Amniotic epithelial cell (primary cell): ENCODE results near the gene CLDN1.
A peak's percentile ranks its signal among the peaks of the same experiment; 100 is the strongest.

Source experiments
- DNase-seq: peaks from one replicate; pipeline ENCODE4 v3.0.0-alpha.2; 2010; ENCODE audit warnings: low read depth

Gene CLDN1, protein sequence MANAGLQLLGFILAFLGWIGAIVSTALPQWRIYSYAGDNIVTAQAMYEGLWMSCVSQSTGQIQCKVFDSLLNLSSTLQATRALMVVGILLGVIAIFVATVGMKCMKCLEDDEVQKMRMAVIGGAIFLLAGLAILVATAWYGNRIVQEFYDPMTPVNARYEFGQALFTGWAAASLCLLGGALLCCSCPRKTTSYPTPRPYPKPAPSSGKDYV

DNA sequence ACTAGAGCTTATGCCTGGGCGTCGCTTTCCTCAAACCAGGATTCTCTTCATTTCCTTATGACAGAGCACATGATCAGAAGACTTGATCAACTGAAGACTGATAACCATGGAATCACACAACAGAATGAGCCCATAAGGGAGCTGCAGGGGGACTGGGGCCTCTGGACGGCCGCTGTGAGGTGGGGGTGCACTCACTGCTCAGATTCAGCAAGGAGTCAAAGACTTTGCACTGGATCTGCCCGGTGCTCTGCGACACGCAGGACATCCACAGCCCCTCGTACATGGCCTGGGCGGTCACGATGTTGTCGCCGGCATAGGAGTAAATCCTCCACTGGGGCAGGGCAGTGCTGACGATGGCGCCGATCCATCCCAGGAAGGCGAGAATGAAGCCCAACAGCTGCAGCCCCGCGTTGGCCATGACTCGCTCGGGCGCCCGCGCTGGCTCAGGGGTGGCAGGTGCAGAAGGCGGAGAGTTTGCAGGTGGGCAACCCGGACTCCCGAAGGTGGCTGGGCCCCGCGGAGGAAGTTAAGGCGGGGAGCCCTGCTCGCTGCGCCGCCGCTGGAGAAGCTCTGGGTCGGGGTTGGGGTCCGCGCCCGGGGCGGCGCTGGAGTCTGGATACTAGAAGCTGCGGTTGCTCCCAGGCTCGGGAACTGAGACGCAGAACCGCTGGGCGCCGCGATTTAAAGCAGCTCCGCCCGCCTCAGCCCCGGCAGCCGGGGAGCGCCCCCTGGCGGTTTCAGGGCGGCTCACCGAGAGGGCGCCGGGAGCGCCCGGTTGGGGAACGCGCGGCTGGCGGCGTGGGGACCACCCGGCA lies at the start of gene CLDN1:
Gene CLDN1, minus strand, starts transcription at position 658 of the 815 bp plus-strand sequence. Its CDS starts 240 bp downstream, at position 418.
- DNase-seq, result peak; percentile 49

DNA sequence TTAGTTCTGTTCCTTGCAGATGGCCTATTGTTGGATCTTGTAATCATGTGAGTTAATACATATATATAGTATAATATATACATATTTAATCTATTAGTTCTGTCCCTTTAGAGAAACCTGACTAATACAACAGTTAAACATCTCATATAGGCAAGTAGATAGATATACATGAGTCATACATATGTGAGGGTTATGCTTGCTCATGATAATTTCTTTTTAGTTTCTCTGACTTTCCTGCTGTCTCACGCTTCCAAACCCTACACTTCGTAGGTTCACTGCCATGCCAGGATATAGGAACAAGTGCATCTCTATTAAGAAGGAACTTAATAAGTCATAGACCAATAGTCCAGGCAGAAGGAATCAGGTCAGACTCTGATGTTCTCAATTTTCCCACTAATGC lies 48.9 kb upstream of the CLDN1 start:
- no peak for DNase-seq

DNA sequence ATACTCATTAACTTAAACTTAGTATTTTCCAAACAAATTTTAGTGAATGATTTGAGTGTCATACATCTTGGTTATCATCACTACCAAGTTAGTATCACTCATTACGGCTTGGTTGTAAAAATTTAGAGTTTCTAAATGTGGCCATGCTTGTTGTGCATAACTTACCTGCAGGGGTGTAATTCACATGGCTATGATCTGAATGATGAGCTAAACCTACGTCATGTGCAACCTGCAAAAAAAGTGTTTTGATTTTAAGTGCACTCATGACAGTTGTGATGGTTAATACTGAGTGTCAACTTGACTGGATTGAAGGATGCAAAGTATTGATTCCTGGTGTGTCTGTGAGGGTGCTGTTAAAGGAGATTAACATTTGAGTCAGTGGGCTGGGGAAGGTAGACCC lies 48.1 kb upstream of the CLDN1 start:
- no peak for DNase-seq

DNA sequence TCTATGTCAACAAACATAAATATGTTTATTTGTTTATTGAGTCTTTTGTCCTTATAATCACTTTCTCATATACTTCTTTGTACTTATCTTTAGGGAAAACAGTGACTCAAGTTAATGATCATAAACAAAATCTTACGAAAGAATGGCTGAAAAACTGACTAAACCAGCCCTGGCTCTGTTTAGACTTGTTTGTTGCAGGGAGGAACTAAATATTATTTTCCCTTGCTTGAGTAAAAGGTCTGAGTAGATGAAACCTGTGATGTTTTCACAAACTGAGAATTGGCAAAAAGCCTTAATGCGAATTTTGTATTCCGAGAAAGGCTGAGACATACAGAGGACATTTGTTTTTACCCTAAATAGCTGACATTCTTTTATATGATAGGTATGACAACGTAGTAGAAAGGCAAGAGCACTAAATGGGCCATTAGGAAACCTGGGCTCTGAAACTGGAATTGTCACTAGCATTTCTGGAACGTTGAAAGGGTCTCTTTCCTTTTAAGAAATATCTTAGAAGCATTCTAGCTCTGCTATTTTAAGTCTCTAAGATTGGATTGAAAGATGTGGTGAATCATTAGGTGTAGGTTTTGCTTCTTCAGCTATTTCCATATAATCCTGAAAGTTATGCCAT lies 47.5 kb upstream of the CLDN1 start:
- DNase-seq, result peak; percentile 60

DNA sequence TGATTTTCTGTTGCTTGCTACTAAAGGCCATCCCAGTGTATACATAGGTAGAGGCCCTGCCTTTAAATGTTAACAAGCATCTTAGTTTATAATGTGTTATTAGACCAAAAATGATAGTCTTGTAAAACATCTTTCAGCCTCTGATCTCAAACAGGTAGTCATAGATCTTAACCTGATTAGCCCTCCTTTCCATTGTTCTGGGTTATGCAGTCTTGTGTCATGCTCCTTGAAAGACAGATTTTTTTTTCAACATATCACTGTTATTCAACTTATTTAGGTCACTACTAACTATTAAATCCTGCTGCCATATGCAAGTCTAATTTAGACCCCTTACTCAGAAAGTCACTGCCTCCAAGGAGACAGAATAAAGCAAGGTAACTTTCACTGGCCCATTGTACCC lies 46.6 kb upstream of the CLDN1 start:
- DNase-seq, result no peak

DNA sequence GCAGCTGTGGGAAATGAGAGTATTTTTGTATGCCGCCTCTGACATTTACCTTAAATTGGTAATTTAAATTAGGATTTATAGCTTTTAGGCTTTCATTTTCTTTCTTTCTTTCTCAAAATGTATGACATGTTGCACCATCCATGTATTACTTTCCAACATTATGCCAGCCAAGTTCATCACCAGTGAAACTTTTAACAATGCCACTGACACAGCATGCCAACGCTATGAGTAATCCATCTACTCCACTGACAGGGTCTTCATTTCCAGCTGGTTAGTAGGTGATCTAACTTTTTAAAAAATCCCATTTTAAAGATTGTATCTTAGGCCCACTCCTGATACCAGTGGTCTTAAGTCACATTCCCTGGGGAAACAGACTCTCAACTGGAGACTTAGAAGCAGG lies 43.9 kb upstream of the CLDN1 start:
- no peak for DNase-seq

DNA sequence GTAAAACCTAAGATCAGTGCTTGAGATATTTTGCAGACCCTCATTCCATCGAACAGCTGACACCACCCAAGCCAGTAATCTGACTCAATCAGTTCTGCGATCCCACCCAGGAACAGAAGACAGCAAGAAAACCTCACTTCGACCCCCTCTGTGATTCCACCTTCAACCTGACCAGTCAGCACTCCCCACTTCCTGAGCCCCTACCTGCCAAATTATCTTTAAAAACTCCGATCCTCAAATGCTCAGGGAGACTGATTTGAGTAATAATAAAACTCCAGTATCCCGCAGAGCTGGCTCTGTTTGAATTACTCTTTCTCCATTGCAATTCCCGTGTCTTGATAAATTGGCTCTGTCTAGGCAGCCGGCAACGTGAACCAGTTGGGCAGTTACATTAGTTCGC lies 40.0 kb upstream of the CLDN1 start:
- DNase-seq, result no peak

DNA sequence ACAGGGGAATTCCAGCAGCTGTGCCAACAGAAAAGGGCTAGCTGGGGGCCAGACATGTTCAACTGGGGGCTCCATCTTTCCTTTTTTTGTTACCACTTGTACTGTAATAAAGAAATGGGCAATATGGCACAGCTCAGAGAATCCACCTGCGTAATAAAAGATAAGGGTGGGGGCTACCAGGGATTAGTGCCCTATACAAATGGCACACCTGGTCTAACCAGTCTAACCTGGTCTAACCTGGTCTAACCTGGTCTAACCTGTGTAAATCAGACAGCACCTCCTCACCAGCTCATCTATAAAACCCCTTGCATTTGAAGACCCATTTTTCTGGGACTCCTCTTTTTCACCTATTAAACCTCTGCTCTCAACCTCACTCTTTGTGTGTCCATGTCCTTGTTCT lies 39.5 kb upstream of the CLDN1 start:
- DNase-seq, result no peak

DNA sequence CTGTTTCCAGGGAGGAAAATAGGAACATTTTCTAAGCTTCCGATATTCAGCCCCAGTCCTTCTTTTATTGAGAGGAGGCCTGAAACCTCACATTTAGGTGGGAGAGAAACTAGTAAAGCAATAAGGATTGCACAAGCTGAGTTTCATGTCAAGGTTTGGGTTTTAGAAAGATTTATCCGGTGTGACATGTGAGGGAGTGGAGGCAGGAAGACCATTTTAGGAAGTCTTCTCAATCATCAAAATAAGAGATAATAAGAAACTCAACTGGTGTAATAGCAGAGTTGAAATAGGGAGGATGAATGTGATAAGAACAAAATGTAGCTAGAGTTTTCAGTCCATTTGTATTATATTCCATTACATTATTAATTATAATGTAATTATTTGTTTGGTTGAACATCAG lies 38.0 kb upstream of the CLDN1 start:
- DNase-seq, result peak; percentile 68

DNA sequence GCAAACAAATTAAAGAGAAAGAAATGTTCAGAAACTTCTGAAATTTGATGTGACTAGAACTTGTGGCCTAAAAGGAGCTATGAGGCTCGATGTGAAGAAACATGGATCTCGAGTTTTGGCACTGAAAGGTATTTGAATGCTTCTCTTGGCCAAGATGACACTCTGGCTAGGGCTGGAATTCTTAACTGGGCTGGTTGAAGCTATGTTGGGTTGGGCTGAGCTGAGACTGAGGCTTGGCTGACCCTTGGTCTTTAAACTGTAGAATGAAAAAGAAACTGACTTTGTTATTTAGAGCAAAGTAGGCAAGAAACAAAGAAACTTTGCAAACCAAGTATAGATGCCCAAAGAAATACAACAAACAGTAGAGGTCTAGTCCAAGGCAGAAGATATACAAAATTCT lies 37.6 kb upstream of the CLDN1 start:
- no peak for DNase-seq

DNA sequence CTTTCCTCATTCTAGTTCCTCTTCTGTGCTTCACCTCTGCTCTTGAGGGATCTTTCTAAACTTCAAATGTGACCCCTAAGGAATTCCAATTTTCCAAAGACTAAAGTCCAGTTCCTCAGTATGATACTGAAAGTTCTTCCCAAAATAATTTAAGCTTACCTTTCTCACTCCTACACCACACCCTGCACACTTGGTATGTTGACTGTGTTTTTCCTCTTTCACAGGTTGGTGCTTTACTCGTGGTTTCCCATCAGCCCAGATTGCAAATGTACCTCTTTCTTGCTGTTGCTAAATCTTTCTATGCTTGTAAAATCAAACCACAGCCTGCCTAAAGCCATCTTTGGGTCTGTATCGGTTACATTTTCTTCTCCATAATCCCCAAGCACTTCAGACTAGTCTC lies 35.2 kb upstream of the CLDN1 start:
- DNase-seq, result no peak

DNA sequence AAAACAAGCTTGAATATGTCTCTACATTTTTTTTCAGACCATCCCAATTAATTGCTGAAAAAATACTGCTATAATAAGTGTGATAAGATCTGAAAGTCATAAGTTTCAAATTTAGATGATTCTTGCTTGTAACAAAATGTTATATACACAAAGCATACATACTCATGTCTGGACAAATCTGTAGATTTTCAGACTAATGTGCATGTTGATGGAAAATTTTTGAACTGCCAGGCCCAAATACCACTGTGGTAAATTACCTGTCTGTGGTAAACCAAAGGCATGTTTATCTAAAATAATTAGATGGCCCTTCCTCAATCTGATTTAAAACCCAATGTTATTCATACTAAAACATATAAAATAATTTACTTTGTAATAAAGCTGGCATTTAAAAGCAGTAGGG lies 34.0 kb upstream of the CLDN1 start:
- DNase-seq, result no peak

DNA sequence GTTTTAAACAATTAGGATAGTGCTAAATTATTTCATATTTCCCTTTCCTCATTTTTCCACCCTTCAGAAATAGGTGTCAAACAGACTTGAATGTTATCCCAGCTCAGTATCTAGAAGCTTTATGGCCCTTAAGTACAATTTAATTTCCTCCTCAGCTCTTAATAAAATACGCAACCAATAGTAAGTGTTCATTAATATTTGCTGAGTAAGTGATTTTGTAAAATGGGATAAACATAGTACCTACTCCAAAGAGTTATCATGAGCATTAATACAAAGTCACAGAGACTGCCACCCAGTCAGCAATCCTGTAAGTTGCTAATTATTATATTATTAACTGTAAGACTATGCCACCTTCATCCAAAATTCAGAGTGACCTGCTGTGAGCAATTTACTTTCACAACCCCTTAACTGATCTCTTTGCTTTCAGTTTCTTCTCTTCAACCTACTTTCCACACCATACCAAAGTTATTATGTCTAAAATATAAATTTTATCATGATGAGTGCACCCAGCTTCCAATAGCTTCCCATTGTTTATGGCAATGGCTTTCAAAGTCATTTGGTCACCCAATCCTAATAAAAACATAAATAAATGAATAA lies 30.7 kb upstream of the CLDN1 start:
- no peak for DNase-seq

DNA sequence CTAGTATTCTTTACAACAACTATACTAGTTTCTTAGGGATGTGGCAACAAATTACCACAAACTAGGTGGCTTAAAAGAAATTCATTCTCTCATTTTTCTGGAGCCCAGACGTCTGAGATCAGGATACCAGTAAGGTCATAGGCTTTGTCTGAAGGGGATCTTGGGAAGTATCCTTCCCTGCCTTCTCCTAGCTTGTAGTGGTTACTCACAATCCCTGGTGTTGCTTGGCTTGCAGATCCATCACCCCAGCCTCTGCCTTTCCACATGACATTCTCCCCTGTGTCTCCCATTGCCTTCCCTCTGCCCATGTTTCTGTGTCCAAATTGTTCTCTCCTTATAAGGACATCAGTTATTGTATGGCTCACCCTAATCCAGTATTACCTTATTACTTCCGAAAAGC lies 24.3 kb upstream of the CLDN1 start:
- DNase-seq, result peak; percentile 51

DNA sequence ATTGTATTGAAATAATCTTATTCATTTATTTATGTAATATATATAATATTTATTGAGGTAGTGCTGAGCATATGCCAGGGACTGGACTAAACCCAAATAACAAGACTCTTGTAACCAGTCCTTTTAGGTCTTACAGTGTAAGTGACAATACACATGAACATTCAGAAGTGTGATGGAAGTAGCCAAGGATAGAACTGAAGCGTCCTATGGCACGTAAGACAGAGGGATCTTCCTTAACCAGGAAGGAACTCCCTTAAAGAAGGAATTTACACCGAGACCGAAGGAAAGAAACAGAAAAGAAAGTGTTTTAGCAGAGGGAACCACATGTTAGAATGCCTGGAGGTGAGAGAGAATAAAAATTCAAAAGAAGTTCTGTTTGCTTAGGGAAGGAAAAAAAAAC lies 23.6 kb upstream of the CLDN1 start:
- DNase-seq, result peak; percentile 35

DNA sequence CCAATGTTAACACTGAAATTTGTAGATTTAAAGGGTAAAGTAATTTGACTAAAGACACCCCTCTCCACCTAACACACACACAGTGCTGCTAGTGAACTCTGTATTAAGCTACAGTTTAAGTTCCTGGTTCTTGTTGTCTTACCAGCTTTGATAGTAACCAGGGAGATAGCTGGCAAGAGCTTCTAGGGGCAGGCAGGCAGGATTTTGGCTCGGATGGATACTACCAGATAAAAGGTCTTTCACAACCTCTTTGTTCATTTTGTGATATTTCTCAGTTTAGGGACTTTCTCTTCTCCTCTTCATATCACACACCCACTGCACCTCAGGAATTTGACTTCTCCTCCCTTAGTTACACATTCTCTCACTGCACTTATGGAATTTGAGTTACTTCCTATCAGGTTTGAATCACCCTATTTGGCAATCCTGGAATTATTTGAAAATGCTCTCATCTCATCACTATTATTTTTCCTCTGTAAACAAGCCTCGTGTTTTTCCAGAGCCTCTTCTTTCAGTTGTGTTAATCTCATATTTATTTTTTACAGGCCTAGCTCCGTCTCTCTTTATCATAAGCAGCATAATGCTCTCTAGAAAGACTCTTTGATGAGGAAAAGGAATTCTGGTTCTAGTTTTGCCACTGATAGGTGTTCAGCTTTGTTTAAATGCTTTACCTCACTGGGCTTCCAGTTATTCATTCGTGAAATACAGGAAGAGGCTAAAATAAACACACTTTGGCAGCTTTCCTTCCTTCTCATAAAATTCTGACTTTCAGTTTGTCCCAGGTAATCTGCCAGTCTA lies 23.0 kb upstream of the CLDN1 start:
- DNase-seq, result peak; percentile 99

DNA sequence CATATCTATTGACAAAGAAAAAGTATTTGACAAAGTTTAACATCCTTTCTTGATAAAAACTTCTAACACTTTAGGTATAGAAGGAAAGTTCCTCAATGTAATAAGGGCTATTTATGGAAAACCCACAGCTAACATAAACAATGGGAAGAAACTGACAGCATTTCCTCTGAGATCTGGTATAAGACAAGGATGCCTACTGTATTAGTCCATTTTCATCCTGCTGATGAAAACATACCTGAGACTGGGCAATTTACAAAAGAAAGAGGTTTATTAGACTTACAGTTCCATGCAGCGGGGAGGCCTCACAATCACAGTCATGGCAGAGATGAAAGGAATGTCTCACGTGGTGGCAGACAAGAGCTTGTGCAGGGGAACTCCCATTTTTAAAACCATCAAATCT lies 17.8 kb upstream of the CLDN1 start:
- DNase-seq, result no peak

DNA sequence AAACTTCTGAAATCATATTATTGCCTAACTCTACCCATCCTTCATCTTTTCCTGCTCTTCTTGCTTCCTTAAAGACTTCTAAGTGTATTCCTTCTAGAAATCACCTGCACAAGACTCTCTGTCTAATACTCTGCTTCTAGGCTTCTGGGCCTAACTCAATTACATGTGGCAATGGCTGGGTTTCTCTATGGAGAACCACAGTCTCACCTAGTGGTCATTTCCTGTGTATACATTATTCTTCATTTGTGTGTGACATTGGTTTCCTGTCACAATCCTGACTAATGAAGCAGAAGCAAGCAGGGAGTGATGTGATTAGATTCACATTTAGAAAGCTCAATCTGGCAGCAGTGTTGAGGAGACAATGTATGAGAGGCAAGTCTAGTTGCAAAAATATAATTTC lies 16.9 kb upstream of the CLDN1 start:
- peak; percentile 31 for DNase-seq

DNA sequence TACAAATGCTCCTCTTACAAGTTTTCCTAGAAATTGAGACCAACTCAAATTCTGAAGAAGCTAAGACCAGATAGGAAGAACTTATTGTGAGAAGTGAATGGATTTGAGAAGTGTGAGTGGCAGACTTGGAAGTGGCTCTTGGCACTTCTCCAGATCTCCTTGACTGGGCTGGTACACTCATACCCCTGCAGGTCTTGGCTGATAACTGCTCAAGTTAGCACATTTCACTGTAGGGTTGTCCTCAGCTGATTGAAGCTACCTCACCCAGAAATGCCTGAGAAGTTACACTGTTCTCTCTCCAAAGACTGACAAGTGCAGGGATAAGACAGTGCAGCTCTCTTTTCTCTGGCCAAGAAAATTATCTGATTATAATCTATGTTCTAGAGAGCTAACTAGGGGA lies 16.5 kb upstream of the CLDN1 start:
- DNase-seq, result peak; percentile 70

DNA sequence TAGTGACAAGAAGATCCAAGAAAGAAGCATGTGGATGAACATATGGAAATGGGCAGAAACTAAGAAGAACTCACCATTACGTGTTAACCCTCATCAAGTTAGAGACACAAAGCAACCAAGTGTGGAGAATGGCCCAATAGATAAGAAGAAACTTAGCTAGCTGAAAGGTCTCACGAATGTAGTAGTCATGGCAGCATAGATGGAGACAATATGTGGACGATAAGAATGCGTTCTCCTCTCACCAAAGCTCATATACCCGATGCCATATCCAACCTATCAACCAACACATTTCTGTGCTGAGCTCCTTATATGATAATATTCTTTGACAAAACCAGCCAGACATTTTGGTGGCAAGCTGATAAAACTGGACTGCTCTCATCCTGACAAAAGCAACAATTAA lies 15.1 kb upstream of the CLDN1 start:
- no peak for DNase-seq

DNA sequence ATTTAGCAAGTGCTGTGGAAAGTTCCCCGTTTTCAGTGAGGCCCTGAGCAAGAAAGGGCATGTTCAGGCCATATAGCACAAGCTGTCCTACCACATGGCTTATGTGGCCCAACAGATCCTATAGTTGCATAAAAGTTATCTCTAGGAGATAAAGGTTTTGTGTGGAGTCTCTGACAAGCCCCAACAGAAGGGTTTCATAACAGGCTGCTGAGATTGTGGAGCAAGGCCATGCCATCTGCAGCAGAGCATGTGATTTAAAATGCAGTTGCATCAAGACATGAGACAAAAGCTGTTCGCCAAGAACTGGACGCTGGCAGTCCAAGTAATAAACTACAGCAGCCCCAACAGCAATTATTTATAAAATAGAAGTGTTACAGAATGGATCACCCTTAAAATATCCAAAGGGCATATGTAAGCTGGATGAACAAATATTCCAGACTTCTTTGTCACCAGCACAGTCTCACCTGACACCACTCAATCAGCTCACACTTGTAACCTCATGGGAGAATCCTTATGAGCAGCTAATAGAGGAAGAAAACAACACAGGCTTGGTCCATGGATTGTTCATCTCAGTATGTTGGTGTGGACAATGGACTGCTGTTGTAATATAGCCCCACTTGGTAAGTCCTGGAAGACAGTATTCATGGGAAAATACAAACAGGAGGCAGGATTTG lies 14.4 kb upstream of the CLDN1 start:
- peak; percentile 91 for DNase-seq

DNA sequence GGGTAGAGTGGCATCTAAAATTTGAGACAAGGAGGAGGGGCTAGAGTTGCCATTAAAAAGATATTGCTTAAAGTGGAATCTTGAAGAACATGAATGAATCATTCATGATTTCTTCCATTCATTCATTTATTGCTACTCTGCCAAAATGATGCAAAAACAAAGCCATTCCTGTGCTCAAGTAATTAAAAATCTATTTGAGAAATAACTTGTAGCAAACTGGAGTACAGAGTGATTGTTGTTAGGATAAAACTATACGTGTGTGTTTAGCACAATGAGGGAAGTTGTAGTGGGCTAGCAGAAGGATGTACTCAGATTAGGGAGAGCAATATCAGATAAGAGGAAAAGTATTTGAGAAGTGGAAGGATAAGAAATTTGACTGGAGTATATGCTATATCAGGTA lies 11.7 kb upstream of the CLDN1 start:
- no peak for DNase-seq
